Choroid plexus epithelial cell (primary cell): ENCODE measurements around the gene AHSA1.
"Not testable (repeated sequence)": the region's sequence is repeated elsewhere in the genome, so short reads cannot be mapped to it uniquely, and the experiment has no call there.

ENCODE experiments used
- DNase-seq: peaks from one replicate; pipeline ENCODE4 v3.0.0-alpha.2; 2010; ENCODE audit warnings: low read depth
- H3K4me3 ChIP-seq: 2 replicates; pipeline ENCODE4 v1.5.1; 2011; ENCODE audit warnings: low read depth, mild to moderate bottlenecking, control low read depth, low read length, moderate library complexity
- TF ChIP-seq, protein P1 (sequence below): conservative IDR thresholded peaks from 2 replicates; pipeline ENCODE4 v1.5.1; 2011; ENCODE audit warnings: low read depth, mild to moderate bottlenecking, control low read depth, inconsistent platforms, low read length, moderate library complexity

AHSA1 gene

GRCh38 chr14:77457522-77458248, at the start of gene AHSA1, which contains the start of gene VIPAS39:
AHSA1 (plus strand) TSS chr14:77458093; CDS start chr14:77458190, 97 bp downstream.
VIPAS39 (minus strand) TSS chr14:77457601; CDS start chr14:77454102, 3,499 bp downstream.
- peak; percentile 100 for DNase-seq
- TF ChIP-seq, protein P1, sequence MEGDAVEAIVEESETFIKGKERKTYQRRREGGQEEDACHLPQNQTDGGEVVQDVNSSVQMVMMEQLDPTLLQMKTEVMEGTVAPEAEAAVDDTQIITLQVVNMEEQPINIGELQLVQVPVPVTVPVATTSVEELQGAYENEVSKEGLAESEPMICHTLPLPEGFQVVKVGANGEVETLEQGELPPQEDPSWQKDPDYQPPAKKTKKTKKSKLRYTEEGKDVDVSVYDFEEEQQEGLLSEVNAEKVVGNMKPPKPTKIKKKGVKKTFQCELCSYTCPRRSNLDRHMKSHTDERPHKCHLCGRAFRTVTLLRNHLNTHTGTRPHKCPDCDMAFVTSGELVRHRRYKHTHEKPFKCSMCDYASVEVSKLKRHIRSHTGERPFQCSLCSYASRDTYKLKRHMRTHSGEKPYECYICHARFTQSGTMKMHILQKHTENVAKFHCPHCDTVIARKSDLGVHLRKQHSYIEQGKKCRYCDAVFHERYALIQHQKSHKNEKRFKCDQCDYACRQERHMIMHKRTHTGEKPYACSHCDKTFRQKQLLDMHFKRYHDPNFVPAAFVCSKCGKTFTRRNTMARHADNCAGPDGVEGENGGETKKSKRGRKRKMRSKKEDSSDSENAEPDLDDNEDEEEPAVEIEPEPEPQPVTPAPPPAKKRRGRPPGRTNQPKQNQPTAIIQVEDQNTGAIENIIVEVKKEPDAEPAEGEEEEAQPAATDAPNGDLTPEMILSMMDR: no peak
- H3K4me3 ChIP-seq: peak within 1 kb of the TSS; percentile 94

DNA sequence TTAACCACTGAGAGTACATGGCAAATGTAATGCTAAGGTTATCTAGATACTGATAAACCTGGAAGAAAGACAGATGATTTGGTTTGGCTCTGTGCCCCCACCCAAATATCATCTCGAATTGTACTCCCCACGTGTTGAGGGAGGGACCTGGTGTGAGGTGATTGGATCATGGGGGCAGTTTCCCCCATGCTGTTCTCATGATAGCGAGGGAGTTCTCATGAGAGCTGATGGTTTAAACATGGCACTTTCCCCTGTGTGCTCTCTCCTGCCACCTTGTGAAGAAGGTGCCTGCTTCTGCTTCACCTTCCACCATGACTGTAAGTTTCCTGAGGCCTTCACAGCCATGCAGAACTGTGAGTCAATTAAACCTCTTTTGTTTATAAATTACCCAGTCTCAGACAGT, 48.8 kb upstream of the AHSA1 start:
- H3K4me3 ChIP-seq: no peak overlapping the region
- peak; percentile 52 for DNase-seq
- TF ChIP-seq, protein P1: peak; percentile 60

GRCh38 chr14:77415403-77416030, 42.4 kb upstream of the AHSA1 start:
- DNase-seq, H3K4me3 ChIP-seq: not testable (repeated sequence)

- DNase-seq, H3K4me3 ChIP-seq: not testable (repeated sequence)
Measured at GRCh38 chr14:77416098-77416497, 41.8 kb upstream of the AHSA1 start.

DNA sequence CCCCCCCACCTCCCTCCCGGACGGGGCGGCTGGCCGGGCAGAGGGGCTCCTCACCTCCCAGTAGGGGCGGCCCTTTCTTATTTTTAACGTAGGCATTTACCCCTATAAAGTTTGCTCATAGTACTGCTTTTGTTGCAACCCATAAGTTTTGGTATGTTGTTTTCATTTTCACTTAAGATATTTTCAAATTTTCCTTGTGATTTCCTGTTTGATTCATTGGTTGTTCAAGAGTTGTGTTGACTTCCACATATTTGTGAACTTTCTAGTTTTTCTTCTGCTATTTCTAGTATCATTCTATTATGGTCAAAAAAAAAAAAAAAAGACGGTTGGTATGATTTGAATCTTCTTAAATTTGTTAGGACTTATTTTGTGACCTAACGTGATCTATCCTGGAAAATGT, 41.1 kb upstream of the AHSA1 start:
- no peak for DNase-seq
- H3K4me3 ChIP-seq: no peak overlapping the region
- TF ChIP-seq, protein P1: no peak

DNA sequence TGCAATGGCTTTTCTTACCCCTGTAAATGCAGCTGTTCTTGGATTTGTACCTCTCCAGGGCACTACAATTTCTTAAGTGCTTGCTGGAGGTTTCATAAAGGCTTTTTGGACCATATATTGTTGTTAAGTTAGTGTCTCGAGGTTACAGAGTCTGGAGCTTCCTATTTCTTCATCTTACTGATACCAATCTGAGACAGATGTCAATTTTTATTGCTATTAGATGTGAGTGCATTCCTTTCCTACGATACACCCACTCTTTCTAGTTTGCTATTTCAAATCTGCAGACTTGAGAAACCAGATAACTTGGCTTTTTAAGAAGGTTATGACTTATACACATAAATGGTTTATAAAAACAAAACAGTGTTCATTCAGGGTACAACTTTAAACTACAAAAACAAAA, 36.7 kb upstream of the AHSA1 start:
- H3K4me3 ChIP-seq: no peak overlapping the region
- TF ChIP-seq, protein P1: no peak
- peak; percentile 33 for DNase-seq

DNA sequence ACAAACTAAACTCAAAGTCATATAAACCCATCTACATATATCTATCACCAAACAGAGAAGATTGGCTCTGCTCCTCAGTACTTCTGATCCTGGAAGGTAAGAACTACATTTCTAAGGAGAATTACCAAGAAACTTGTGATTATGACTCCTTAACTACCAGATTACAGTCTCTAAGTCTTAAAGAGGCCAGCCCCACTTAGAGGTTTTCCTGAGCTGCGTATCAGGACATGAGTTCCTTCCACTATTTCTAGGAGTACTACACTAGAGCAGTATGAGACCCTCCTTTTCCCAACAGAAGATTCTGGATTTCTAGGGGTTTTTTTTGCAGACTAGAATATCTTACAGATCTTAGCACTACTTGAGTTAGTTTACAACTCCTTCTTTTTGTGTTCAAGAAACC, 34.5 kb upstream of the AHSA1 start, which contains the start of gene NOXRED1:
Gene NOXRED1 (minus strand): TSS at position 101 of the 400 bp plus-strand sequence. CDS start 634 bp downstream, outside the sequence.
- no peak within 1 kb of the TSS for H3K4me3 ChIP-seq
- TF ChIP-seq, protein P1: no peak
- DNase-seq: no peak

DNA sequence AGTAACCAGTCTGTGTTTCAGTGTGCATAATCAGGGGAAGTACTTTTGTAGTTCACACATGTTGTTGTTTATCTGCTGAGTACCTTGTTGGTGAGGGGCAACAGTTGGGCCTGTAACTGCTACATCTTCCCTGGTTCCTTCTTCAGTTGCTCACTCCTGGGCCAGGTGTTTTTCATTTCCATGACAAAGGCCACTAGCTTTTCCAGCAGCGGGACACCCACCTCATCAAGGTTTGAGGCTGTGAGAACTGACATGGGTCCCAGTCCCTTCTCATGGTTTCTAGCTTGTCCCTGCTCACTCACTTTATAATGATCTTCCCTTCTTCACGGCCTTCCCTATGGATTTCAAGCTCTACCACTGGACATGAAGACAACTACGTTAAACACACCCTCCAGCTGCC, 33.0 kb upstream of the AHSA1 start:
- H3K4me3 ChIP-seq: no peak overlapping the region
- TF ChIP-seq, protein P1: no peak
- no peak for DNase-seq
